SK-N-SH (cell line): ENCODE data around the gene CIBAR2. TPM values are rescaled to one million over a fixed set of nuclear protein-coding genes. Genes with fewer than 3 reads are reported as not detected.

ENCODE experiments used
- CTCF ChIA-PET: fragments of 300-600, 350-600 bp; formaldehyde crosslinking; extraction: SDS; loops from one replicate; lab custom pipeline; 2021; lab: Yijun Ruan, JAX
- POLR2A ChIA-PET: fragments of 350-600 bp; sonication (Branson Sonifier 250); formaldehyde crosslinking; extraction: SDS; loops from one replicate; lab custom pipeline; 2020; ENCODE audit warnings: antibody characterized with exemption, inconsistent platforms; lab: Yijun Ruan, JAX
- DNase-seq: peaks from one replicate; pipeline ENCODE4 v3.0.0; 2012
- H2AFZ ChIP-seq: fragments of 200-600 bp; sonication (generic); 2 replicates; pipeline ENCODE4 v1.8.1; 2016; ENCODE audit warnings: antibody characterized with exemption, mild to moderate bottlenecking, low read depth
- H3F3A ChIP-seq: fragments of 200-600 bp; sonication (generic); replicated peaks from 2 replicates; pipeline ENCODE3; 2016; ENCODE audit warnings: antibody characterized with exemption, mild to moderate bottlenecking; ENCODE audit not compliant: insufficient read depth
- H3K27ac ChIP-seq, 2 experiments: fragments of 200-500 bp in 1 of 2; fragments of 200-600 bp in 1 of 2; sonication (Bioruptor generic) in 1 of 2; sonication (generic), shearing (Covaris generic) in 1 of 2; 2 replicates each; pipeline versions ENCODE4 v1.5.1 to v1.6.1; 2014 to 2016; ENCODE audit warnings: low read depth in 2 of 2, inconsistent platforms in 1 of 2, low read length in 1 of 2, mild to moderate bottlenecking in 1 of 2, mixed read lengths in 1 of 2
- H3K27me3 ChIP-seq: fragments of 200-600 bp; sonication (generic), shearing (Covaris generic); 2 replicates; pipeline ENCODE4 v1.6.1; 2016; ENCODE audit warnings: mixed run types; ENCODE audit not compliant: insufficient read depth
- H3K36me3 ChIP-seq, 2 experiments: fragments of 200-500 bp in 1 of 2; fragments of 200-600 bp in 1 of 2; sonication (Bioruptor generic) in 1 of 2; sonication (generic) in 1 of 2; replicated peaks in 1 of 2; 2 replicates each; pipeline versions ENCODE3 to v1.5.1; 2014 to 2016; ENCODE audit warnings: low read length in 1 of 2, mild to moderate bottlenecking in 1 of 2; ENCODE audit not compliant: insufficient read depth in 2 of 2, control insufficient read depth in 1 of 2
- H3K4me1 ChIP-seq, 2 experiments: fragments of 200-500 bp in 1 of 2; fragments of 200-600 bp in 1 of 2; sonication (Bioruptor generic) in 1 of 2; sonication (generic), shearing (Covaris generic) in 1 of 2; 2 replicates each; pipeline versions ENCODE4 v1.5.1 to v1.6.1; 2014 to 2016; ENCODE audit warnings: low read depth in 1 of 2, low read length in 1 of 2, mixed run types in 1 of 2; ENCODE audit not compliant: insufficient read depth in 2 of 2, control insufficient read depth in 1 of 2
- H3K4me2 ChIP-seq: fragments of 200-600 bp; sonication (generic), shearing (Covaris generic); 2 replicates; pipeline ENCODE4 v1.6.1; 2017; ENCODE audit warnings: mixed run types
- H3K4me3 ChIP-seq, 2 experiments: fragments of 200-500 bp in 1 of 2; fragments of 200-600 bp in 1 of 2; sonication (Bioruptor generic) in 1 of 2; sonication (generic), shearing (Covaris generic) in 1 of 2; 2 replicates each; pipeline versions ENCODE4 v1.5.1 to v1.8.1; 2014 to 2016; ENCODE audit warnings: low read depth in 2 of 2, inconsistent platforms in 1 of 2, low read length in 1 of 2, mild to moderate bottlenecking in 1 of 2, mixed read lengths in 1 of 2, moderate library complexity in 1 of 2
- H3K79me2 ChIP-seq: fragments of 200-600 bp; sonication (generic); 2 replicates; pipeline ENCODE4 v1.8.1; 2017; ENCODE audit warnings: mild to moderate bottlenecking; ENCODE audit not compliant: insufficient read depth
- H3K9ac ChIP-seq: fragments of 200-600 bp; sonication (generic); 2 replicates; pipeline ENCODE4 v1.6.1; 2017; ENCODE audit warnings: mixed run types
- H3K9me2 ChIP-seq: fragments of 200-600 bp; sonication (generic); 2 replicates; pipeline ENCODE4 v1.6.1; 2017; ENCODE audit warnings: mixed run types
- H3K9me3 ChIP-seq: fragments of 200-600 bp; sonication (generic); 2 replicates; pipeline ENCODE4 v1.6.1; 2017; ENCODE audit warnings: mixed run types, mild to moderate bottlenecking, moderate library complexity
- H4K20me1 ChIP-seq: fragments of 200-600 bp; sonication (generic); 2 replicates; pipeline ENCODE4 v1.6.1; 2017; ENCODE audit warnings: mild to moderate bottlenecking, mixed run types; ENCODE audit not compliant: insufficient read depth
- FOXJ3 ChIP-seq: sonication (generic); formaldehyde crosslinking; IDR thresholded peaks from 2 replicates; pipeline ENCODE4 v1.5.1; 2020; ENCODE audit warnings: mild to moderate bottlenecking, missing genetic modification reagents
- JUND ChIP-seq: IDR thresholded peaks from 2 replicates; pipeline ENCODE4 v1.4.0; 2012
- MEF2A ChIP-seq: IDR thresholded peaks from 2 replicates; pipeline ENCODE4 v1.4.0; 2012; ENCODE audit warnings: low read depth, borderline replicate concordance
- MXI1 ChIP-seq: IDR thresholded peaks from 2 replicates; pipeline ENCODE4 v1.6.1; 2012; ENCODE audit warnings: mild to moderate bottlenecking, low read depth, low read length, improper control_type of control experiment
- RAD21 ChIP-seq: IDR thresholded peaks from 2 replicates; pipeline ENCODE4 v1.6.1; 2012; ENCODE audit warnings: mild to moderate bottlenecking, low read length
- RCOR1 ChIP-seq: fragments of 150-350 bp; IDR thresholded peaks from 2 replicates; pipeline ENCODE4 v1.6.1; 2017; ENCODE audit warnings: antibody characterized with exemption, low read length
- RFX5 ChIP-seq: IDR thresholded peaks from 2 replicates; pipeline ENCODE4 v1.6.1; 2012; ENCODE audit warnings: mild to moderate bottlenecking, improper control_type of control experiment, low read length
- SIN3A ChIP-seq: IDR thresholded peaks from 2 replicates; pipeline ENCODE4 v1.6.1; 2012; ENCODE audit warnings: low read depth, mild to moderate bottlenecking, low read length, moderate library complexity, borderline replicate concordance
- TEAD4 ChIP-seq: IDR thresholded peaks from 2 replicates; pipeline ENCODE4 v1.4.0; 2012; ENCODE audit warnings: mild to moderate bottlenecking, borderline replicate concordance; ENCODE audit not compliant: insufficient read depth
- YY1 ChIP-seq: IDR thresholded peaks from 2 replicates; pipeline ENCODE4 v1.4.0; 2012; ENCODE audit warnings: low read depth, mild to moderate bottlenecking
- WGBS: methylation state at CpG from one replicate; pipeline ENCODE4 v1.1.6; 2017; ENCODE audit warnings: low lambda C conversion rate; 5-methylcytosine and 5-hydroxymethylcytosine counted together
- polyA plus RNA-seq, 3 experiments: library from polyadenylated mRNA; depleted of rRNA; stranded (reverse); fragments of >200 nt; gene quantifications; 2 replicates each; pipeline ENCODE4 v1.2.3, GENCODE V29; 2012

The CIBAR2 gene
- polyA plus RNA-seq, 1 of the 3 experiments (the other 2 are of a cell fraction), result 0.15 TPM

DNA sequence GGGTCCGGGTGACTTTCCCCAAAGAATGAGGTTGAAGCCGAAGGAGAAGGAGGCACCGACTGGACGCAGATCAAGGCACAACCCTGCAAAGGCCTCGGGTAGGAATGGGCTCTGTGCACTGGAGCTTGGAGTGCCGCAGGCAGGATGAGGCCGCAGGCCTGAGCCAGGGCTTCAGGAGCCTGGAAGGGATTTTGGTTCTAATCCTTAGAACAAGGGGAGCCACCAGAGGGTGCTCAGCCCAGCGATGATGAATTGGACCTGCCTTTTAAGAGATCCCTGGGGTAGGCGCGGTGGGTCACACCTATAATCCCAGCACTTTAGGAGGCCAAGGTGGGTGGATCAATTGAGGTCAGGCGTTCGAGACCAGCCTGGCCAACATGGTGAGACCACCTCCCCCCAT, 8.1 kb downstream of the CIBAR2 start:
- H3K9ac ChIP-seq, result no peak overlapping the region
- H3K79me2 ChIP-seq, result no peaks in the 10 kb centered on the region
- no peaks in the 10 kb centered on the region for H3K27me3 ChIP-seq
- no peak overlapping the region for H2AFZ ChIP-seq
- no peaks in the 10 kb centered on the region for H3K4me1 ChIP-seq
- TF ChIP-seq SIN3A (no peak), TEAD4 (no peak), RAD21 (no peak), JUND (no peak), RFX5 (no peak), MXI1 (no peak), MEF2A (no peak), YY1 (no peak)
- TF ChIP-seq, all 33 proteins: peak for 0
- CTCF ChIA-PET, result interaction anchor here (0.8 to 3.6 kb wide), 3 partner anchors 11 to 32 kb away, joined by 3 to 24 read pairs (median 3); no protein-coding TSS in a partner anchor
- Histone ChIP-seq H3K9me3 (no peaks in the 10 kb centered on the region), H3K4me3 (no peak overlapping the region), H3K4me2 (no peak overlapping the region), H3K27ac (no peak overlapping the region), H4K20me1 (no peaks in the 10 kb centered on the region), H3K9me2 (no peaks in the 10 kb centered on the region), H3F3A (no peaks in the 10 kb centered on the region), H3K36me3 (no peaks in the 10 kb centered on the region)
- 84% methylated on average over 12 of the region's 12 CpGs for WGBS
- POLR2A ChIA-PET, result no interaction called here
- no peak for DNase-seq

DNA sequence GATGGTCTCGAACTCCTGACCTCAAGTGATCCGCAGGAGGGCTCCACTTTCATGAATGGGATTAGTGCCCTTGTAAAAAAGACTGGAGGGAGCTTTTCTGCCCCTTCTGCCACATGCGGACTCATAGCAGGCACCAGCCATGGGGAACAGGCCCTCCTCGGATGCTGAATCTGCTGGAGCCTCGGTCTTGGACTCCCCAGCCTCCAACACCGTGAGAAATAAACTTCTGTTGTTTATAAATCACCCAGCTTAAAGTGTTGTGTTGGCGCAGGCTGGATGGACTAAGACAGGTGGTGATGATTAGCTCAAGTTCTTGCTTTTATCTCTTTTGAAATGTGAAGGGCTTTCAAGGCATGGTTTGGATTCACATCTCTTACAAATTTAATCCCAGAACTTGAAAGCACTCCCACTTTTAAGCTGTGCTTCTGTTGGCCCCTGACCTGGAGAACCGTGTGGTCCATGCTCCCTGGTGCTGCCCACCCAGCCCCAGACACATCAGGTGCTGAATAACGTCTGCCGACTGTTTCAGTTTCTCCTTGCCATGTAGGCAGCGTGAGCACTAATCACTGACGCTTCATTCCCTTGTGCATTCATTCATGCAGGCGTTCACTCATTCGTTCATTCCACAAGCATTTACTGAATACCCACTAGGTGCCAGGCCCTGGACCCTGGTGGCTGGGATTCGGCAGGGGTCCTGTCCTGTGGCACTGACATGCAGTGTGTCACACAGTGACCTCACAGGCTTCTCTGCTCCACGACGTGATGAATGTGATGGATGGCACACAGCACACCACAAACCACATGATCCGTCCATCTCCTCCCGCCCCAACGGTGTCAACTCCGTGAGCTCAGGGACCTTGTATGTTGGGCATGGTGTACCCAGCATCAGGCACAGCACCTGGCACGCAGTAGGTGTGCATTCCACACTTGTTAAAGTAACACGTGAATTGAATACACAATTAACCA, 8.9 kb downstream of the CIBAR2 start:
- DNase-seq, result no peak
- H3K9ac ChIP-seq, result no peak overlapping the region
- H3K79me2 ChIP-seq, result no peaks in the 10 kb centered on the region
- H3K4me1 ChIP-seq, result no peaks in the 10 kb centered on the region
- ChIA-PET CTCF (interaction anchor here (1.0 to 3.6 kb wide), 3 partner anchors 9 to 12 kb away, joined by 3 to 24 read pairs (median 5); partner anchors contain the start of gene CIBAR2), POLR2A (no interaction called here)
- no peak overlapping the region for H3K27ac ChIP-seq
- H3K4me2 ChIP-seq, result no peak overlapping the region
- no peaks in the 10 kb centered on the region for H3K36me3 ChIP-seq
- H3K9me2 ChIP-seq, result no peaks in the 10 kb centered on the region
- H3K4me3 ChIP-seq, result no peak overlapping the region
- H3F3A ChIP-seq, result no peaks in the 10 kb centered on the region
- no peaks in the 10 kb centered on the region for H3K9me3 ChIP-seq
- no peak overlapping the region for H2AFZ ChIP-seq
- TF ChIP-seq FOXJ3 (CRISPR knock-in tag) (no peak), RCOR1 (no peak)
- WGBS, result 86% methylated on average over 23 of the region's 23 CpGs
- no peaks in the 10 kb centered on the region; the same call in 1 of the 2 replicates for H3K27me3 ChIP-seq
- H4K20me1 ChIP-seq, result no peaks in the 10 kb centered on the region
